WI38 (cell line): Measurements from ENCODE around the gene TEX10.

ENCODE experiments used
- H3K4me3 ChIP-seq: 2 replicates; pipeline ENCODE4 v1.5.1; 2011; ENCODE audit warnings: low read depth, mild to moderate bottlenecking, control low read depth, low read length
- CTCF ChIP-seq: IDR thresholded peaks from 2 replicates; pipeline ENCODE4 v1.5.1; 2012; ENCODE audit warnings: low read depth, mild to moderate bottlenecking, control low read depth, low read length

Gene TEX10

GRCh38 chr9:100364013-100364412, 11.3 kb upstream of the TEX10 start:
- no peak for TF ChIP-seq CTCF
- no peak overlapping the region for H3K4me3 ChIP-seq

- no peak for TF ChIP-seq CTCF
- no peak overlapping the region for H3K4me3 ChIP-seq
Measured at GRCh38 chr9:100359057-100359456, 6.3 kb upstream of the TEX10 start.

GRCh38 chr9:100357501-100357900, 4.8 kb upstream of the TEX10 start:
- no peak overlapping the region for H3K4me3 ChIP-seq
- no peak for TF ChIP-seq CTCF

- no peak for TF ChIP-seq CTCF
- no peak overlapping the region for H3K4me3 ChIP-seq
Measured at GRCh38 chr9:100355561-100355960, 2.8 kb upstream of the TEX10 start.

GRCh38 chr9:100354121-100354800, 1.5 kb upstream of the TEX10 start:
- no peak overlapping the region for H3K4me3 ChIP-seq

GRCh38 chr9:100352201-100352726, 478 bp downstream of the TEX10 start:
- peak overlapping the region; percentile 96 for H3K4me3 ChIP-seq
- no peak for TF ChIP-seq CTCF

More at GRCh38 chr9:100354121-100354800, 1.5 kb upstream of the TEX10 start:
- TF ChIP-seq CTCF, result no peak

- H3K4me3 ChIP-seq, result peak overlapping the region; percentile 96
- TF ChIP-seq CTCF, result no peak
Measured at GRCh38 chr9:100351508-100351907, 1.2 kb downstream of the TEX10 start.
